Measurements from ENCODE around the gene GSG1L.

Gene GSG1L

GRCh38 chr16:27827765-27828164 lies 235.7 kb downstream of the GSG1L start:
- POLR2A ChIA-PET = no interaction called here
- CTCF ChIA-PET = no interaction called here
- TF ChIP-seq HDGF (IDR thresholded peaks at IDR 0.05; ENCODE audit: borderline replicate concordance) (no peak), PKNOX1 (IDR thresholded peaks at IDR 0.05) (no peak), SP1 (IDR thresholded peaks at IDR 0.05) (no peak), LEF1 (IDR thresholded peaks at IDR 0.05; ENCODE audit: borderline replicate concordance) (no peak), ARNT (IDR thresholded peaks at IDR 0.05) (no peak), ELF4 (IDR thresholded peaks at IDR 0.05) (no peak), NFRKB (IDR thresholded peaks at IDR 0.05) (no peak)

GRCh38 chr16:27826893-27827289 lies 236.6 kb downstream of the GSG1L start:
- CTCF ChIA-PET = no interaction called here
- TF ChIP-seq PKNOX1 (IDR thresholded peaks at IDR 0.05) = no peak
- no peak for TF ChIP-seq HDGF (IDR thresholded peaks at IDR 0.05; ENCODE audit: borderline replicate concordance)
- TF ChIP-seq ZNF384 (IDR thresholded peaks at IDR 0.05) = no peak
- TF ChIP-seq SUZ12 (IDR thresholded peaks at IDR 0.05) = no peak
- TF ChIP-seq CTBP1 (IDR thresholded peaks at IDR 0.05; ENCODE audit: borderline replicate concordance) = no peak
- no peak for TF ChIP-seq TARDBP (IDR thresholded peaks at IDR 0.05)
- no peak for TF ChIP-seq LEF1 (IDR thresholded peaks at IDR 0.05; ENCODE audit: borderline replicate concordance)
- TF ChIP-seq ELF4 (IDR thresholded peaks at IDR 0.05) = no peak
- TF ChIP-seq SP1 (IDR thresholded peaks at IDR 0.05) = no peak
- TF ChIP-seq ARNT (IDR thresholded peaks at IDR 0.05) = no peak
- TF ChIP-seq L3MBTL2 (conservative IDR thresholded peaks at IDR 0.05) = no peak
- POLR2A ChIA-PET = no interaction called here
- no peak for DNase-seq (ENCODE audit: extremely low spot score)

More at GRCh38 chr16:27827765-27828164, 235.7 kb downstream of the GSG1L start:
- DNase-seq (ENCODE audit: extremely low spot score) = no peak

- TF ChIP-seq LEF1 (IDR thresholded peaks at IDR 0.05; ENCODE audit: borderline replicate concordance) (no peak), SP1 (IDR thresholded peaks at IDR 0.05) (no peak), PKNOX1 (IDR thresholded peaks at IDR 0.05) (no peak), BHLHE40 (IDR thresholded peaks at IDR 0.05; ENCODE audit: borderline replicate concordance) (no peak), CTBP1 (IDR thresholded peaks at IDR 0.05; ENCODE audit: borderline replicate concordance) (no peak), NFRKB (IDR thresholded peaks at IDR 0.05) (no peak), SUZ12 (IDR thresholded peaks at IDR 0.05) (no peak), FOXK2 (IDR thresholded peaks at IDR 0.05) (no peak), L3MBTL2 (conservative IDR thresholded peaks at IDR 0.05) (no peak), TARDBP (IDR thresholded peaks at IDR 0.05) (no peak), ARNT (IDR thresholded peaks at IDR 0.05) (no peak), HDGF (IDR thresholded peaks at IDR 0.05; ENCODE audit: borderline replicate concordance) (no peak)
- ChIA-PET POLR2A (no interaction called here), CTCF (no interaction called here)
- DNase-seq (ENCODE audit: extremely low spot score) = no peak
These were observed 237.2 kb downstream of the GSG1L start for GRCh38 chr16:27826081-27826892.

GRCh38 chr16:27824786-27825185 lies 238.7 kb downstream of the GSG1L start:
- POLR2A ChIA-PET = no interaction called here
- no peak for TF ChIP-seq FOXM1 (IDR thresholded peaks at IDR 0.05; ENCODE audit: borderline replicate concordance)
- no peak for TF ChIP-seq CTBP1 (IDR thresholded peaks at IDR 0.05; ENCODE audit: borderline replicate concordance)
- TF ChIP-seq L3MBTL2 (conservative IDR thresholded peaks at IDR 0.05) = no peak
- TF ChIP-seq ZNF384 (IDR thresholded peaks at IDR 0.05) = no peak
- no peak for TF ChIP-seq TARDBP (IDR thresholded peaks at IDR 0.05)
- TF ChIP-seq FOXA1 (IDR thresholded peaks at IDR 0.05) = no peak
- TF ChIP-seq SUZ12 (IDR thresholded peaks at IDR 0.05) = no peak
- no peak for TF ChIP-seq NFRKB (IDR thresholded peaks at IDR 0.05)
- no peak for TF ChIP-seq HDGF (IDR thresholded peaks at IDR 0.05; ENCODE audit: borderline replicate concordance)
- no peak for TF ChIP-seq LEF1 (IDR thresholded peaks at IDR 0.05; ENCODE audit: borderline replicate concordance)
- TF ChIP-seq FOXK2 (IDR thresholded peaks at IDR 0.05) = no peak
- no peak for TF ChIP-seq PKNOX1 (IDR thresholded peaks at IDR 0.05)
- TF ChIP-seq ELF4 (IDR thresholded peaks at IDR 0.05) = no peak
- no peak for DNase-seq (ENCODE audit: extremely low spot score)
- CTCF ChIA-PET = no interaction called here

DNA sequence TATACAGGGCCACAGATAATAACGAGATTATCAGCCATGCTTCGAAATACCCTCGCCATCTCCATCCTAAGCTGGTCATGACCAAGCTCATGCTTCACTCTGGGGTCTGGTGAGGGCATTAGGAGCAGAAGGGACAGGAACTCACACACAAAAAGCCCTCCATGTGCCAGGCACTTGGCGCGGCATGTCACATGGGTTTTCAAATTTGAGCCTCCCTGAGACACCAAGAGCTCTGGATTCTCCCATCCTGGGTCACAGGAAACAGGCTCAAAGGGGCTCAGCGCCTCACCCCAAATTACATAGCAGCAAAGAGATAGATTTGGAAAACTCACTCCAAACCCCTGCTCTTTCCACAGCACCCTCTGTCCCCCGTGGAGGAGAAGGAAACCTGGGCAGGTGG lies 239.5 kb downstream of the GSG1L start:
- DNase-seq (ENCODE audit: extremely low spot score) = no peak
- no peak for TF ChIP-seq L3MBTL2 (conservative IDR thresholded peaks at IDR 0.05)
- TF ChIP-seq TARDBP (IDR thresholded peaks at IDR 0.05) = no peak
- TF ChIP-seq ARNT (IDR thresholded peaks at IDR 0.05) = no peak
- TF ChIP-seq ZNF384 (IDR thresholded peaks at IDR 0.05) = no peak
- no peak for TF ChIP-seq FOXK2 (IDR thresholded peaks at IDR 0.05)
- TF ChIP-seq FOXA1 (IDR thresholded peaks at IDR 0.05) = no peak
- TF ChIP-seq CTBP1 (IDR thresholded peaks at IDR 0.05; ENCODE audit: borderline replicate concordance) = no peak
- no peak for TF ChIP-seq PKNOX1 (IDR thresholded peaks at IDR 0.05)
- no peak for TF ChIP-seq SUZ12 (IDR thresholded peaks at IDR 0.05)
- no peak for TF ChIP-seq LEF1 (IDR thresholded peaks at IDR 0.05; ENCODE audit: borderline replicate concordance)
- no peak for TF ChIP-seq NFRKB (IDR thresholded peaks at IDR 0.05)
- TF ChIP-seq HDGF (IDR thresholded peaks at IDR 0.05; ENCODE audit: borderline replicate concordance) = no peak
- no peak for TF ChIP-seq ELF4 (IDR thresholded peaks at IDR 0.05)
- no peak for TF ChIP-seq SP1 (IDR thresholded peaks at IDR 0.05)
- TF ChIP-seq BHLHE40 (IDR thresholded peaks at IDR 0.05; ENCODE audit: borderline replicate concordance) = no peak
- TF ChIP-seq FOXM1 (IDR thresholded peaks at IDR 0.05; ENCODE audit: borderline replicate concordance) = no peak
- POLR2A ChIA-PET = no interaction called here
- CTCF ChIA-PET = no interaction called here
